Measurements from ENCODE around the gene NSG1. TPM values are rescaled to one million over a fixed set of nuclear protein-coding genes. Genes with fewer than 3 reads are reported as not detected.

Gene NSG1
- total RNA-seq, 1 donor: not detected

GRCh38 chr4:4423706-4424498 lies 37.0 kb downstream of the NSG1 start:
- Histone ChIP-seq H3K4me2 (ENCODE audit: insufficient read depth, low read length) (no peak overlapping the region), H3K4me1 (ENCODE audit: insufficient read depth, low read length) (no peaks in the 10 kb centered on the region), H4K20me1 (ENCODE audit: insufficient read depth, low read length) (no peaks in the 10 kb centered on the region), H3K27me3 (ENCODE audit: insufficient read depth, low read length) (no peaks in the 10 kb centered on the region), H3K36me3 (ENCODE audit: insufficient read depth, low read length) (peaks cover 52% of the 10 kb centered on the region), H2AFZ (ENCODE audit: low read length) (no peak overlapping the region), H3K27ac (ENCODE audit: low read depth, low read length) (no peak overlapping the region), H3K9me3 (ENCODE audit: low read depth, low read length) (no peaks in the 10 kb centered on the region), H3K79me2 (ENCODE audit: insufficient read depth, low read length) (no peaks in the 10 kb centered on the region), H3K4me3 (ENCODE audit: insufficient read depth, low read length) (no peak overlapping the region)
- no peak for TF ChIP-seq CTCF (IDR thresholded peaks at IDR 0.05; ENCODE audit: extremely low read depth, low read depth, low read length)
- no peak for DNase-seq (ENCODE audit: insufficient read length, low spot score, missing footprints)

GRCh38 chr4:4424499-4425115 lies 37.7 kb downstream of the NSG1 start:
- Histone ChIP-seq H2AFZ (ENCODE audit: low read length) (no peak overlapping the region), H3K4me2 (ENCODE audit: insufficient read depth, low read length) (no peak overlapping the region), H3K9me3 (ENCODE audit: low read depth, low read length) (no peaks in the 10 kb centered on the region), H3K4me3 (ENCODE audit: insufficient read depth, low read length) (no peak overlapping the region), H3K4me1 (ENCODE audit: insufficient read depth, low read length) (no peaks in the 10 kb centered on the region), H3K27me3 (ENCODE audit: insufficient read depth, low read length) (no peaks in the 10 kb centered on the region), H3K79me2 (ENCODE audit: insufficient read depth, low read length) (no peaks in the 10 kb centered on the region), H3K27ac (ENCODE audit: low read depth, low read length) (no peak overlapping the region), H3K36me3 (ENCODE audit: insufficient read depth, low read length) (peaks cover 46% of the 10 kb centered on the region), H4K20me1 (ENCODE audit: insufficient read depth, low read length) (no peaks in the 10 kb centered on the region)
- no peak for TF ChIP-seq CTCF (IDR thresholded peaks at IDR 0.05; ENCODE audit: extremely low read depth, low read depth, low read length)
- no peak for DNase-seq (ENCODE audit: insufficient read length, low spot score, missing footprints)

- Histone ChIP-seq H3K27ac (ENCODE audit: low read depth, low read length) (no peak overlapping the region), H3K27me3 (ENCODE audit: insufficient read depth, low read length) (no peaks in the 10 kb centered on the region), H3K36me3 (ENCODE audit: insufficient read depth, low read length) (peaks cover 40% of the 10 kb centered on the region), H3K4me1 (ENCODE audit: insufficient read depth, low read length) (peaks cover 3% of the 10 kb centered on the region), H3K4me2 (ENCODE audit: insufficient read depth, low read length) (no peak overlapping the region), H3K9me3 (ENCODE audit: low read depth, low read length) (no peaks in the 10 kb centered on the region), H2AFZ (ENCODE audit: low read length) (no peak overlapping the region), H3K4me3 (ENCODE audit: insufficient read depth, low read length) (no peak overlapping the region), H4K20me1 (ENCODE audit: insufficient read depth, low read length) (no peaks in the 10 kb centered on the region), H3K79me2 (ENCODE audit: insufficient read depth, low read length) (no peaks in the 10 kb centered on the region)
- no peak for TF ChIP-seq CTCF (IDR thresholded peaks at IDR 0.05; ENCODE audit: extremely low read depth, low read depth, low read length)
- no peak for DNase-seq (ENCODE audit: insufficient read length, low spot score, missing footprints)
Observed at GRCh38 chr4:4425119-4425690, 38.3 kb downstream of the NSG1 start.

GRCh38 chr4:4425696-4426095 lies 38.8 kb downstream of the NSG1 start:
- Histone ChIP-seq H4K20me1 (ENCODE audit: insufficient read depth, low read length) (no peaks in the 10 kb centered on the region), H3K27ac (ENCODE audit: low read depth, low read length) (no peak overlapping the region), H3K4me2 (ENCODE audit: insufficient read depth, low read length) (no peak overlapping the region), H3K27me3 (ENCODE audit: insufficient read depth, low read length) (no peaks in the 10 kb centered on the region), H3K4me3 (ENCODE audit: insufficient read depth, low read length) (no peak overlapping the region), H3K4me1 (ENCODE audit: insufficient read depth, low read length) (peaks cover 8% of the 10 kb centered on the region), H3K36me3 (ENCODE audit: insufficient read depth, low read length) (peaks cover 35% of the 10 kb centered on the region), H2AFZ (ENCODE audit: low read length) (no peak overlapping the region), H3K79me2 (ENCODE audit: insufficient read depth, low read length) (no peaks in the 10 kb centered on the region), H3K9me3 (ENCODE audit: low read depth, low read length) (no peaks in the 10 kb centered on the region)
- no peak for TF ChIP-seq CTCF (IDR thresholded peaks at IDR 0.05; ENCODE audit: extremely low read depth, low read depth, low read length)
- no peak for DNase-seq (ENCODE audit: insufficient read length, low spot score, missing footprints)

Measured in osteoblast (primary cell).